Measurements from ENCODE around the gene RASAL3.

The RASAL3 gene

GRCh38 chr19:15422296-15423075 is 41.9 kb downstream of the RASAL3 start:
- DNase-seq (ENCODE audit: low read depth in 2 of 2), result no peak
- H3K4me3 ChIP-seq (replicated peaks in 1 of 2; ENCODE audit: low read depth in 2 of 2, low read length in 2 of 2), result no peak overlapping the region
- no peak for TF ChIP-seq CTCF (IDR thresholded peaks at IDR 0.05; ENCODE audit: low read depth, low read length)

GRCh38 chr19:15421721-15422260 is 42.6 kb downstream of the RASAL3 start:
- TF ChIP-seq CTCF (IDR thresholded peaks at IDR 0.05; ENCODE audit: low read depth, low read length), result no peak
- DNase-seq (ENCODE audit: low read depth in 2 of 2), result no peak
- no peak overlapping the region for H3K4me3 ChIP-seq (replicated peaks in 1 of 2; ENCODE audit: low read depth in 2 of 2, low read length in 2 of 2)

GRCh38 chr19:15421136-15421695 is 43.1 kb downstream of the RASAL3 start:
- no peak for DNase-seq (ENCODE audit: low read depth in 2 of 2)
- H3K4me3 ChIP-seq (replicated peaks in 1 of 2; ENCODE audit: low read depth in 2 of 2, low read length in 2 of 2), result no peak overlapping the region
- TF ChIP-seq CTCF (IDR thresholded peaks at IDR 0.05; ENCODE audit: low read depth, low read length), result no peak

- peak in 1 of 2 donors; percentile 28 for DNase-seq (ENCODE audit: low read depth in 2 of 2)
- peak overlapping the region; percentile 50 to 56 for H3K4me3 ChIP-seq (replicated peaks in 1 of 2; ENCODE audit: low read depth in 2 of 2, low read length in 2 of 2)
- TF ChIP-seq CTCF (IDR thresholded peaks at IDR 0.05; ENCODE audit: low read depth, low read length), result no peak
Measured at GRCh38 chr19:15419413-15420025, 44.8 kb downstream of the RASAL3 start.

GRCh38 chr19:15418579-15419412 is 45.5 kb downstream of the RASAL3 start, which contains the start of gene AKAP8L:
TSS of gene AKAP8L (minus strand) at chr19:15418988. CDS start at chr19:15418923, 65 bp downstream.
- TF ChIP-seq CTCF (IDR thresholded peaks at IDR 0.05; ENCODE audit: low read depth, low read length), result peak; percentile 80
- peak within 1 kb of the TSS; percentile 78 to 98 for H3K4me3 ChIP-seq (replicated peaks in 1 of 2; ENCODE audit: low read depth in 2 of 2, low read length in 2 of 2)
- DNase-seq (ENCODE audit: low read depth in 2 of 2), result peak; percentile 100

- peak overlapping the region; percentile 78 to 98 for H3K4me3 ChIP-seq (replicated peaks in 1 of 2; ENCODE audit: low read depth in 2 of 2, low read length in 2 of 2)
- TF ChIP-seq CTCF (IDR thresholded peaks at IDR 0.05; ENCODE audit: low read depth, low read length), result no peak
- DNase-seq (ENCODE audit: low read depth in 2 of 2), result peak; percentile 18 to 35
Measured at GRCh38 chr19:15418231-15418578, 46.1 kb downstream of the RASAL3 start.

Measured in cardiac fibroblast (primary cell).